GM12801 (cell line): ENCODE measurements around the gene ANKRD23.

ENCODE experiments used
- TF ChIP-seq, protein P1 (sequence below): IDR thresholded peaks from one replicate; pipeline ENCODE4 v1.5.1; 2011; ENCODE audit warnings: control low read depth; ENCODE audit not compliant: insufficient read length; ENCODE audit errors: extremely low read depth

ANKRD23 gene

GRCh38 chr2:96811917-96812316 lies 31.9 kb downstream of the ANKRD23 start:
- TF ChIP-seq, protein P1, sequence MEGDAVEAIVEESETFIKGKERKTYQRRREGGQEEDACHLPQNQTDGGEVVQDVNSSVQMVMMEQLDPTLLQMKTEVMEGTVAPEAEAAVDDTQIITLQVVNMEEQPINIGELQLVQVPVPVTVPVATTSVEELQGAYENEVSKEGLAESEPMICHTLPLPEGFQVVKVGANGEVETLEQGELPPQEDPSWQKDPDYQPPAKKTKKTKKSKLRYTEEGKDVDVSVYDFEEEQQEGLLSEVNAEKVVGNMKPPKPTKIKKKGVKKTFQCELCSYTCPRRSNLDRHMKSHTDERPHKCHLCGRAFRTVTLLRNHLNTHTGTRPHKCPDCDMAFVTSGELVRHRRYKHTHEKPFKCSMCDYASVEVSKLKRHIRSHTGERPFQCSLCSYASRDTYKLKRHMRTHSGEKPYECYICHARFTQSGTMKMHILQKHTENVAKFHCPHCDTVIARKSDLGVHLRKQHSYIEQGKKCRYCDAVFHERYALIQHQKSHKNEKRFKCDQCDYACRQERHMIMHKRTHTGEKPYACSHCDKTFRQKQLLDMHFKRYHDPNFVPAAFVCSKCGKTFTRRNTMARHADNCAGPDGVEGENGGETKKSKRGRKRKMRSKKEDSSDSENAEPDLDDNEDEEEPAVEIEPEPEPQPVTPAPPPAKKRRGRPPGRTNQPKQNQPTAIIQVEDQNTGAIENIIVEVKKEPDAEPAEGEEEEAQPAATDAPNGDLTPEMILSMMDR, result no peak

- TF ChIP-seq, protein P1, result no peak
These were observed 33.0 kb downstream of the ANKRD23 start for GRCh38 chr2:96810783-96811192.

DNA sequence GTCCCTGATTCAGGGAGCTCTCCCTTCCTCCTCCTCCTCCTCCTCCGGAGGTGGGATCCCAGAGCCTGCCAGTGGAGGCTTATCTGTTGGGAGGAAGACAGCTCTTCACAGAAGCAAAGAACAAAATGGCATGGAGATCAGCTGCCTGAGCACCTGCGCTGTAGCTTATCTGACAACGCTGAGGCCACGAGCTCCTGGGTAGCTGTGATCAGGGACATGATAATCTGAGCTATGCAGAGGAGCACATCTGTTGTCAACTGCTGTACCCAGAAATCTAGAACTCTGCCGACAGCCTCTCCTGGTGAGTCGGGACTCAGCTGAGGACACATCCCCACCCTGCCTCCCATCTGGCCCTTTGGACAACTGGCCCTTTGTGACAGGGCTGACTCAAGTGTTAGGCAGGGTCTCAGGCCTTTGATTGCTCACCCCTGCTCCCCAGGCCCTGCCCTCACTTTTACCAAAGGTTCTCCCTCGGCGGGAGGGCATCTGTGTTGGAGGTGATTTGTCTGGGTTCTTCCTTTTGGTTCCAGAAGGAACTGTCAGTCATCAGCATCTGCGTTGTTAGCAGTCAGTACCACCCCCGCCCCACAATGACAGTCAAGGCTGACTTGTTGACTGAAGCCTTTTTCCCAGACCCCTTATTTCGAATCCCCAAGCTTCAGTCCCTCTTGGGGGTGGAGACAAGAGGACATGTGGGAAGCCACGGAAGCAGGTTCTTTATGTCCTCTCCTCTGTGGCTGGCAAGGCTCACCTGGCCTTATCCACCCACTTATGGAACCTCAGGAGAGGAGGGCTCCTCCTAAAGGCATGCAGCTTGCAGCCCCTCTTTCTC lies 33.7 kb downstream of the ANKRD23 start:
- TF ChIP-seq, protein P1, result no peak

DNA sequence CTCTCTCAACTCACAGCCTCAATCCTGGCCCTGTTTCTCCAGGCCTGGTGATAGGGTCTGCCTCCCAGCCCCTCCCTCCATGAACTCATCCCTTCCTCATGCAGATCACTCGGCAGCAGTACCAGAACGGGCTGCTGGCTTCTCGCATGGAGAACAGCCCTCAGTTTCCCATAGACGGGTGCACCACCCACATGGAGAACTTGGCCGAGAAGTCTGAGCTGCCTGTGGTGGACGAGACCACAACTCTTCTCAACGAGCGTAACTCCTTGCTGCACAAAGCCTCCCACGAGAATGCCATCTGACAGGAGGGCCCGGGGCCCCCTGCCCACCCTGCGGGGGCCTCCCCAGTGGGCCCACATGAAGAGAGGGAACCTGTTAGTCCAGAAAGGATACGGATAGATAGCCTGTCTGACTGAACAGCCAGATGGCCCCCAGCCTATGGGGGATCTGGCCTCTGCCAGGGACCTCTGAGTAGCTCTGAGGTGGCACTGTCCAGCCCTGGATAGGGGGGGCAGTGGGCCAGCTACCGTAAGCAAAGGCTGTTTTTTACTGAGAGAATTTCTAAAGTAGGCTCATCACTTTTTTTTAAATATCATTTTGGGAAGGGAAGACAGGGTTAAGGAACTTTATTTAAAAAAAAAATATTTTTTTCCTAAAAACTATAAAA lies 34.5 kb downstream of the ANKRD23 start:
- TF ChIP-seq, protein P1, result no peak

DNA sequence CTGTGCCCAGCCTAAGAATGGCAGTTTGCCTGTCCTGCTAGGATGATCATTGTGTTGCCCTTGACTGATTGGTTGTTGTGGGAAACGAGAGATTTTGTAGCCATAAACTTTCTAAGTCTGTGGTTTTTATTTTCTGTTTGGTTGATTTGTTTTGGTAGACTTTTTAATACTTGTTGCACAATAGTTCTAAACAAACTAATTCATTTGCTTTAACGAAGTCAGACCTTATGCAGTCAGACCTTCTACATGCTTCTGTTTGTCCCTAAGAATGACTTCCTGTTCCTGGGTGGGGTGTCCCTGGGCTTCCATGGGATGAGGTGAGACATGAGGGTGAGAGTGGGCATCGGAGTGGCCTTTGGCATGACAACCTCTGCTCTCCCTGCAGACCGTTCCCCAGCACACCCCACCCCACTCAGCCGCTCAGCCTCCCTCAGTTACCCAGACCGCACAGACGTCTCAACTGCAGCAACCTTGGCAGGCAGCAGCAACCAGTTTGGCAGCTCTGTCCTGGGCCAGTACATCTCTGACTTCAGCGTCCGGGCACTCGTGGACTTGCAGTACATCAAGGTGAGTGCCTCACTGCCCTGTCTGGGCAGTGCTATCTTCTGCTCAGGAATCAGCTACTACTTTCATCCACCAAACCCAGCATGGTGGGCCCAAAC lies 35.5 kb downstream of the ANKRD23 start:
- TF ChIP-seq, protein P1, result no peak

- TF ChIP-seq, protein P1, result no peak
These were observed 36.7 kb downstream of the ANKRD23 start for GRCh38 chr2:96807127-96807471.

- TF ChIP-seq, protein P1, result no peak
These were observed 37.2 kb downstream of the ANKRD23 start for GRCh38 chr2:96806468-96807126.
